Keratinocyte (primary cell): ENCODE measurements around the gene TRIM65.

Experiments used
- CTCF ChIP-seq, 3 experiments: IDR thresholded peaks in 1 of 3; conservative IDR thresholded peaks in 1 of 3; optimal IDR thresholded peaks in 1 of 3; 2 replicates in 2 of 3; 3 replicates in 1 of 3; pipeline versions ENCODE3 to v1.5.1; 2011; ENCODE audit warnings: low read length in 3 of 3, mild to moderate bottlenecking in 3 of 3, moderate library complexity in 2 of 3, control low read depth in 1 of 3, inconsistent platforms in 1 of 3; ENCODE audit not compliant: insufficient read depth in 2 of 3; ENCODE audit errors: extremely low read depth in 1 of 3
- EZH2 ChIP-seq: IDR thresholded peaks from one replicate; pipeline ENCODE4 v1.6.1; 2012; ENCODE audit warnings: inconsistent platforms, mild to moderate bottlenecking, low read length, moderate library complexity

DNA sequence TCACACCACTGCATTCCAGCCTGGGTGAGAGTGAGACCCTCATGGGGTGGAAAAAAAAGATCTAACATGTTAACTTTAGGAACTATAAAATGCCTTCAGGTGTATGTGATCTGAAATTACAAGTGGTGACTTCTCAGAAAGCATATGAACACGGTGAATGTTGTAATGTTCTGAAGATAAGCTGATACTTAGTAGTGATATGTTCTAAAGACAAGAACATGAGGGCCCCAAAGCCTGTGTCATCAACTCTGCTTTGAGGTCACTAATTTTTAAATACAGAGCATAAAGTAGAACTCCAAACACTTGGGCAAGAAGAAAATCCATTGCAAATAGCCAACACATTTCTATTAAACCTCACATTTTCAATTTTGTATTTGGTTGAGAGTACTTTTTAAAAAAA, 46.7 kb upstream of the TRIM65 start:
- TF ChIP-seq CTCF (optimal IDR thresholded peaks at IDR 0.05 in 1 of 3, IDR thresholded peaks at IDR 0.05 in 1 of 3, conservative IDR thresholded peaks at IDR 0.05 in 1 of 3; ENCODE audit: extremely low read depth in 1 of 3, insufficient read depth in 2 of 3, low read length in 3 of 3) = no peak
- no peak for TF ChIP-seq EZH2
